DOHH2 (cell line): Measurements from ENCODE around the gene CASP9.

Experiments
- H3F3A ChIP-seq: fragments of 200-600 bp; sonication (generic), shearing (Covaris generic); 2 replicates; pipeline ENCODE4 v1.6.0; 2016; ENCODE audit warnings: antibody characterized with exemption, mild to moderate bottlenecking; ENCODE audit not compliant: control insufficient read depth, insufficient read depth
- H3K27ac ChIP-seq: fragments of 200-600 bp; sonication (generic); 2 replicates; pipeline ENCODE4 v1.5.1; 2014; ENCODE audit warnings: low read depth, mild to moderate bottlenecking, low read length, moderate library complexity
- H3K27me3 ChIP-seq: fragments of 200-600 bp; sonication (generic); 2 replicates; pipeline ENCODE4 v1.6.1; 2014; ENCODE audit warnings: mild to moderate bottlenecking, low read length, mixed read lengths; ENCODE audit not compliant: control insufficient read depth
- H3K36me3 ChIP-seq: fragments of 200-600 bp; sonication (generic); 2 replicates; pipeline ENCODE4 v1.6.1; 2014; ENCODE audit warnings: mild to moderate bottlenecking, low read length, moderate library complexity, mixed read lengths; ENCODE audit not compliant: control insufficient read depth
- H3K4me1 ChIP-seq: fragments of 200-600 bp; sonication (generic); 2 replicates; pipeline ENCODE4 v1.6.1; 2014; ENCODE audit warnings: mild to moderate bottlenecking, low read length, mixed read lengths; ENCODE audit not compliant: control insufficient read depth
- H3K4me2 ChIP-seq: fragments of 200-600 bp; sonication (generic); 2 replicates; pipeline ENCODE4 v1.6.0; 2014; ENCODE audit warnings: mild to moderate bottlenecking, low read length, moderate library complexity
- H3K4me3 ChIP-seq: fragments of 200-600 bp; sonication (generic); 2 replicates; pipeline ENCODE4 v1.5.1; 2014; ENCODE audit warnings: mild to moderate bottlenecking, low read length, mixed read lengths
- H3K79me2 ChIP-seq: fragments of 200-600 bp; sonication (generic); 2 replicates; pipeline ENCODE4 v1.6.1; 2014; ENCODE audit warnings: mild to moderate bottlenecking, low read length, mixed read lengths; ENCODE audit not compliant: control insufficient read depth
- H3K9me2 ChIP-seq: fragments of 200-600 bp; sonication (generic); replicated peaks from 2 replicates; pipeline ENCODE4 v1.6.1; 2014; ENCODE audit warnings: mild to moderate bottlenecking, low read length, mixed read lengths; ENCODE audit not compliant: control insufficient read depth
- H3K9me3 ChIP-seq: fragments of 200-600 bp; sonication (generic); 2 replicates; pipeline ENCODE4 v1.6.1; 2014; ENCODE audit warnings: antibody characterized with exemption, low read length, mixed read lengths; ENCODE audit not compliant: control insufficient read depth, insufficient read depth
- H4K20me1 ChIP-seq: fragments of 200-600 bp; sonication (generic); 2 replicates; pipeline ENCODE4 v1.6.0; 2014; ENCODE audit warnings: low read depth, mild to moderate bottlenecking, antibody characterized with exemption, low read length, moderate library complexity; ENCODE audit not compliant: control insufficient read depth, insufficient read depth
- CTCF ChIP-seq: fragments of 200-600 bp; sonication (generic); IDR thresholded peaks from one replicate; pipeline ENCODE4 v1.5.1; 2014; ENCODE audit warnings: antibody characterized with exemption, mild to moderate bottlenecking, low read depth, low read length; ENCODE audit not compliant: poor library complexity, severe bottlenecking
- EZH2phosphoT487 ChIP-seq: fragments of 200-600 bp; sonication (generic); IDR thresholded peaks from 2 replicates; pipeline ENCODE4 v1.6.1; 2017; ENCODE audit warnings: borderline replicate concordance, mild to moderate bottlenecking, antibody characterized with exemption, low read length, moderate library complexity, mixed read lengths

Gene CASP9

GRCh38 chr1:15477646-15478212 lies 46.3 kb downstream of the CASP9 start:
- Histone ChIP-seq H3K4me3 (no peak overlapping the region), H4K20me1 (no peaks in the 10 kb centered on the region), H3K9me3 (no peaks in the 10 kb centered on the region), H3K36me3 (no peaks in the 10 kb centered on the region), H3K79me2 (no peaks in the 10 kb centered on the region), H3K4me1 (no peaks in the 10 kb centered on the region), H3K27me3 (no peaks in the 10 kb centered on the region), H3K9me2 (no peaks in the 10 kb centered on the region), H3K27ac (no peak overlapping the region), H3K4me2 (no peak overlapping the region), H3F3A (no peaks in the 10 kb centered on the region)
- TF ChIP-seq EZH2phosphoT487 (no peak), CTCF (no peak)

- TF ChIP-seq EZH2phosphoT487 (no peak), CTCF (no peak)
- Histone ChIP-seq H3K36me3 (no peaks in the 10 kb centered on the region), H3K9me2 (no peaks in the 10 kb centered on the region), H4K20me1 (no peaks in the 10 kb centered on the region), H3K4me2 (no peak overlapping the region), H3K27ac (no peak overlapping the region), H3K27me3 (no peaks in the 10 kb centered on the region), H3K9me3 (no peaks in the 10 kb centered on the region), H3K4me3 (no peak overlapping the region), H3K79me2 (no peaks in the 10 kb centered on the region), H3K4me1 (no peaks in the 10 kb centered on the region), H3F3A (no peaks in the 10 kb centered on the region)
Measured at GRCh38 chr1:15476927-15477326, 47.1 kb downstream of the CASP9 start.

GRCh38 chr1:15475752-15476314 lies 48.2 kb downstream of the CASP9 start, which contains the start of gene CELA2B:
Gene CELA2B, plus strand, starts transcription at chr1:15476104. Its CDS starts 22 bp downstream, at chr1:15476126.
- Histone ChIP-seq H3K27ac (no peak within 1 kb of the TSS), H3K36me3 (no peaks in the 10 kb centered on the region), H3K4me2 (no peak within 1 kb of the TSS), H3K9me3 (no peaks in the 10 kb centered on the region), H3K27me3 (no peaks in the 10 kb centered on the region), H4K20me1 (no peaks in the 10 kb centered on the region), H3K4me1 (no peaks in the 10 kb centered on the region), H3F3A (no peaks in the 10 kb centered on the region), H3K9me2 (no peaks in the 10 kb centered on the region), H3K79me2 (no peaks in the 10 kb centered on the region), H3K4me3 (no peak within 1 kb of the TSS)
- TF ChIP-seq EZH2phosphoT487 = no peak
- no peak for TF ChIP-seq CTCF
